NOMO-1 treated with DMSO at 0.1 percent for 48 hours (cell line): ENCODE data around the gene ATOX1.
"Not testable (repeated sequence)": the region's sequence is repeated elsewhere in the genome, so short reads cannot be mapped to it uniquely, and the experiment has no call there.

ENCODE experiments used
- DNase-seq: peaks from one replicate; lab custom pipeline; 2025; ENCODE audit not compliant: unreplicated experiment; lab: John Stamatoyannopoulos, UW

Gene ATOX1

GRCh38 chr5:151734064-151734408 is 24.4 kb downstream of the ATOX1 start:
- no peak for DNase-seq

GRCh38 chr5:151733358-151734063 is 24.9 kb downstream of the ATOX1 start:
- no peak for DNase-seq

GRCh38 chr5:151730381-151730780 is 28.1 kb downstream of the ATOX1 start:
- DNase-seq: no peak

- not testable (repeated sequence) for DNase-seq
These were observed 28.8 kb downstream of the ATOX1 start for GRCh38 chr5:151729597-151729996.

- DNase-seq: no peak
These were observed 34.1 kb downstream of the ATOX1 start for GRCh38 chr5:151724360-151724759.

- peak; percentile 38 for DNase-seq
These were observed 35.9 kb downstream of the ATOX1 start for GRCh38 chr5:151722546-151722945.

GRCh38 chr5:151721812-151722391 is 36.5 kb downstream of the ATOX1 start:
- DNase-seq: no peak

- no peak for DNase-seq
These were observed 37.3 kb downstream of the ATOX1 start for GRCh38 chr5:151721087-151721646.

- DNase-seq: peak; percentile 42
These were observed 38.2 kb downstream of the ATOX1 start for GRCh38 chr5:151720215-151720614.

GRCh38 chr5:151719228-151720000 is 39.0 kb downstream of the ATOX1 start:
- DNase-seq: peak; percentile 2

- DNase-seq: no peak
These were observed 39.8 kb downstream of the ATOX1 start for GRCh38 chr5:151718646-151719045.

- DNase-seq: no peak
These were observed 40.3 kb downstream of the ATOX1 start for GRCh38 chr5:151718153-151718552.

- no peak for DNase-seq
These were observed 41.0 kb downstream of the ATOX1 start for GRCh38 chr5:151717416-151717815.

- DNase-seq: no peak
These were observed 49.2 kb downstream of the ATOX1 start for GRCh38 chr5:151709109-151709735.

- no peak for DNase-seq
These were observed 50.3 kb downstream of the ATOX1 start for GRCh38 chr5:151708126-151708525.

- no peak for DNase-seq
These were observed 50.9 kb downstream of the ATOX1 start for GRCh38 chr5:151707567-151707966.

- no peak for DNase-seq
These were observed 51.5 kb downstream of the ATOX1 start for GRCh38 chr5:151706906-151707305.

- DNase-seq: no peak
These were observed 54.7 kb downstream of the ATOX1 start for GRCh38 chr5:151703780-151704179.

GRCh38 chr5:151703227-151703626 is 55.2 kb downstream of the ATOX1 start:
- DNase-seq: no peak

- DNase-seq: no peak
These were observed 57.6 kb downstream of the ATOX1 start for GRCh38 chr5:151700820-151701219.

GRCh38 chr5:151700296-151700695 is 58.1 kb downstream of the ATOX1 start:
- no peak for DNase-seq
